HEK293 (cell line): ENCODE measurements around the gene DPEP1.

ENCODE experiments used
- CTCF ChIP-seq: fragments of 450-650 bp; formaldehyde crosslinking; IDR thresholded peaks from 2 replicates; pipeline ENCODE4 v1.5.1; 2016; ENCODE audit warnings: missing biosample characterization, missing genetic modification characterization
- ZNF416 ChIP-seq: fragments of 450-650 bp; formaldehyde crosslinking; IDR thresholded peaks from 2 replicates; pipeline ENCODE4 v1.5.1; 2016; ENCODE audit warnings: missing biosample characterization, missing genetic modification characterization
- ZNF560 ChIP-seq: fragments of 450-650 bp; formaldehyde crosslinking; IDR thresholded peaks from 2 replicates; pipeline ENCODE4 v1.5.1; 2017; ENCODE audit warnings: missing biosample characterization, missing genetic modification characterization, borderline replicate concordance
- ZNF707 ChIP-seq: fragments of 450-650 bp; formaldehyde crosslinking; IDR thresholded peaks from 2 replicates; pipeline ENCODE4 v1.5.1; 2016; ENCODE audit warnings: missing biosample characterization, missing genetic modification characterization
- TF ChIP-seq, protein P1 (sequence below): fragments of 450-650 bp; formaldehyde crosslinking; IDR thresholded peaks from 2 replicates; pipeline ENCODE4 v1.5.1; 2016; ENCODE audit warnings: missing biosample characterization, missing genetic modification characterization, low read depth

GRCh38 chr16:89646270-89646669, 32.8 kb downstream of the DPEP1 start:
- TF ChIP-seq CTCF (tag by site-specific recombination) (no peak), ZNF560 (no peak), ZNF416 (no peak), ZNF707 (tag by site-specific recombination) (no peak)
- TF ChIP-seq, protein P1, sequence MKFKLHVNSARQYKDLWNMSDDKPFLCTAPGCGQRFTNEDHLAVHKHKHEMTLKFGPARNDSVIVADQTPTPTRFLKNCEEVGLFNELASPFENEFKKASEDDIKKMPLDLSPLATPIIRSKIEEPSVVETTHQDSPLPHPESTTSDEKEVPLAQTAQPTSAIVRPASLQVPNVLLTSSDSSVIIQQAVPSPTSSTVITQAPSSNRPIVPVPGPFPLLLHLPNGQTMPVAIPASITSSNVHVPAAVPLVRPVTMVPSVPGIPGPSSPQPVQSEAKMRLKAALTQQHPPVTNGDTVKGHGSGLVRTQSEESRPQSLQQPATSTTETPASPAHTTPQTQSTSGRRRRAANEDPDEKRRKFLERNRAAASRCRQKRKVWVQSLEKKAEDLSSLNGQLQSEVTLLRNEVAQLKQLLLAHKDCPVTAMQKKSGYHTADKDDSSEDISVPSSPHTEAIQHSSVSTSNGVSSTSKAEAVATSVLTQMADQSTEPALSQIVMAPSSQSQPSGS, result no peak
